Thyroid gland (tissue), 4 donors: ENCODE data around the gene RNF17. TPM values are rescaled to one million over a fixed set of nuclear protein-coding genes. Genes with fewer than 3 reads are reported as not detected.

Source experiments
- DNase-seq, 2 donors: peaks; one replicate each; pipeline ENCODE4 v3.0.0-alpha.2; 2019
- H3K27ac ChIP-seq, 3 donors: fragments of 200-600 bp; sonication (generic); 1 replicate in 2 of 3; 2 replicates in 1 of 3; pipeline ENCODE4 v1.5.1; 2016 to 2019; ENCODE audit warnings: mild to moderate bottlenecking in 1 of 3, moderate library complexity in 1 of 3
- H3K27me3 ChIP-seq: fragments of 200-600 bp; sonication (generic); one replicate; pipeline ENCODE4 v1.5.1; 2019
- H3K36me3 ChIP-seq, 2 donors: fragments of 200-600 bp; sonication (generic); one replicate each; pipeline ENCODE4 v1.5.1; 2016 to 2019
- H3K4me1 ChIP-seq, 2 donors: fragments of 200-600 bp; sonication (generic); one replicate each; pipeline ENCODE4 v1.5.1; 2017 to 2019
- H3K4me3 ChIP-seq, 3 donors: fragments of 200-600 bp; sonication (generic); replicated peaks in 1 of 3; 1 replicate in 2 of 3; 2 replicates in 1 of 3; pipeline ENCODE4 v1.5.1; 2016; ENCODE audit warnings: mild to moderate bottlenecking in 1 of 3
- H3K9me3 ChIP-seq: fragments of 200-600 bp; sonication (generic); one replicate; pipeline ENCODE4 v1.5.1; 2017
- CTCF ChIP-seq, 6 experiments: fragments of 200-600 bp in 3 of 6; fragments of 450-650 bp in 3 of 6; sonication (generic) in 3 of 6; IDR thresholded peaks; one replicate each; pipeline ENCODE4 v1.5.1; 2016 to 2019; ENCODE audit warnings: antibody characterized with exemption in 6 of 6, mild to moderate bottlenecking in 2 of 6, inconsistent platforms in 1 of 6, moderate library complexity in 1 of 6
- POLR2A ChIP-seq, 2 donors: fragments of 450-650 bp; IDR thresholded peaks; one replicate each; pipeline ENCODE4 v1.6.1; 2017; ENCODE audit warnings: antibody characterized with exemption in 2 of 2, mild to moderate bottlenecking in 2 of 2, moderate library complexity in 1 of 2
- WGBS, 2 donors: methylation state at CpG; one replicate each; pipeline ENCODE4 v1.1.5; 2017; 5-methylcytosine and 5-hydroxymethylcytosine counted together
- intact Hi-C: fragments of 100-400 bp; cut with DNase I; formaldehyde crosslinking; loops from one replicate; pipeline ENCODE4 v1.15.1; 2023
- total RNA-seq, 4 donors: library from RNA; depleted of rRNA; stranded (reverse); fragments of >200 nt; gene quantifications; one replicate each; pipeline ENCODE4 v1.2.3, GENCODE V29; 2016

The RNF17 gene
- total RNA-seq, 4 donors from 2014 or later = 0.11 to 0.83 (median 0.13) TPM; not detected in 1

DNA sequence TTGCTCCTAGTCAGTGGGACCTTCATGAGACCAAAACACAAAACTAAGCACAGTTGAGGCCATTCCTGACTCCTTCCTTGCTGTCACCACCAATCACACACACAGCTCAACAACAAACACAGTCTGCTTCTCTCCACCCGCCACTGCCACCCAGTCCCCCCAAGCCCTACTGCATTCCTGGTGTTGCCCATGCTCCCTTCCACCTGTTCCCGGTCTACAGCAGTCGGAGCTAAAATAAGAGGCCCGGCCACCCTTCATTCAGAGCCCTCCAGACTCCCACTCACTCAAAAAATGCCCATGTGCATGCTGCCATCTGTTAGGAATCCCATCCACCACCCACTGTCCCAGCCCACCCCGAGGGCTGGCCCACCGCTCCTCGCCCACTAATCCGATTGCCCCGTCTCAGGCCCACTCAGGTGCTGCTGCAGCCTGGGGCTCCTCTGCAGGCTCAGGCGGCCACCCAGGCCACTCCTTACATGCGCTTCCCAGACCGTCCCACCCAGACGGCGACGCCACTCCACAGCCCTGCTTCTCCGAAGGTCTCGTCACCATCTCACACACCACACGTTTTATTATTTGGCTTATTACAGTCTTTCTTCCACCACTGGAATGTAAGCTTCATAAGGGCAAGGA, 127.6 kb downstream of the RNF17 start:
- Histone ChIP-seq H3K36me3 (peaks cover 4 to 18% of the 10 kb centered on the region in 2 donors), H3K27me3 (no peaks in the 10 kb centered on the region), H3K4me3 (no peak overlapping the region), H3K4me1 (no peaks in the 10 kb centered on the region), H3K27ac (no peak overlapping the region), H3K9me3 (no peaks in the 10 kb centered on the region)
- TF ChIP-seq CTCF (IDR thresholded peaks at IDR 0.05) = no peak
- no peak for TF ChIP-seq POLR2A (IDR thresholded peaks at IDR 0.05)
- 93 to 97% methylated on average over 18 of the region's 18 CpGs for WGBS, 2 donors
- no peak for DNase-seq
- intact Hi-C loops = no loop called here

GRCh38 chr13:24892829-24893228, 128.9 kb downstream of the RNF17 start:
- intact Hi-C loops = no loop called here
- Histone ChIP-seq H3K9me3 (no peaks in the 10 kb centered on the region), H3K27me3 (no peaks in the 10 kb centered on the region), H3K36me3 (peaks cover 4 to 15% of the 10 kb centered on the region in 2 donors), H3K4me3 (no peak overlapping the region), H3K4me1 (no peaks in the 10 kb centered on the region), H3K27ac (no peak overlapping the region)
- DNase-seq = no peak
- 91 to 94% methylated on average over 7 of the region's 7 CpGs for WGBS, 2 donors
- TF ChIP-seq POLR2A (IDR thresholded peaks at IDR 0.05) (no peak), CTCF (IDR thresholded peaks at IDR 0.05) (no peak)

DNA sequence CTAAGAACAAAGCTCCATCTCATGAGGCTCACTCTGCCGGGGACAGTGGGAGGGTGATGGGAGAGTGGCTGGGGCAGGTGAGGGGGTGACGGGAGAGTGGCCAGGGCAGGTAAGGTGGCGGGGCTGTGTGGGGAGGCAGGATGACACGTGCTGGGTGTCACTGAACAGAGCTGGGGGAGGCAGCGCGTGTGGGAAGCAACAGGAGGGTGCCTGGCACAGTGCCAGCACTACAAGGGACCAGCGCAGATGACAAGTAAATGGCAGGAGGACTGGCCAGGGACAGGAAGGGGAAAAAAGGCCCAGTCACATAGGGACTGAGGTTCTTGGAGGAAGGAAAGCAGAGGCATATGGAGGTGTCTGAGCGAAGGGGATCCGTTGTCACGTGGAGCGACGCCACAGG, 129.9 kb downstream of the RNF17 start:
- Histone ChIP-seq H3K4me3 (no peak overlapping the region), H3K36me3 (peaks cover 4 to 12% of the 10 kb centered on the region in 2 donors), H3K9me3 (no peaks in the 10 kb centered on the region), H3K4me1 (no peaks in the 10 kb centered on the region), H3K27ac (no peak overlapping the region), H3K27me3 (no peaks in the 10 kb centered on the region)
- TF ChIP-seq CTCF (IDR thresholded peaks at IDR 0.05) = no peak
- TF ChIP-seq POLR2A (IDR thresholded peaks at IDR 0.05) = no peak
- DNase-seq = no peak
- intact Hi-C loops = no loop called here
- WGBS, 2 donors = 94% methylated on average over 12 of the region's 12 CpGs

- WGBS, 2 donors = 92 to 94% methylated on average over 29 of the region's 29 CpGs
- intact Hi-C loops = no loop called here
- Histone ChIP-seq H3K27me3 (no peaks in the 10 kb centered on the region), H3K4me3 (no peak overlapping the region), H3K9me3 (no peaks in the 10 kb centered on the region), H3K27ac (no peak overlapping the region), H3K36me3 (peaks cover 4 to 12% of the 10 kb centered on the region in 2 donors), H3K4me1 (no peaks in the 10 kb centered on the region)
- no peak for TF ChIP-seq CTCF (IDR thresholded peaks at IDR 0.05)
- TF ChIP-seq POLR2A (IDR thresholded peaks at IDR 0.05) = no peak
- DNase-seq = no peak
These were observed 130.5 kb downstream of the RNF17 start for GRCh38 chr13:24894277-24894971.

DNA sequence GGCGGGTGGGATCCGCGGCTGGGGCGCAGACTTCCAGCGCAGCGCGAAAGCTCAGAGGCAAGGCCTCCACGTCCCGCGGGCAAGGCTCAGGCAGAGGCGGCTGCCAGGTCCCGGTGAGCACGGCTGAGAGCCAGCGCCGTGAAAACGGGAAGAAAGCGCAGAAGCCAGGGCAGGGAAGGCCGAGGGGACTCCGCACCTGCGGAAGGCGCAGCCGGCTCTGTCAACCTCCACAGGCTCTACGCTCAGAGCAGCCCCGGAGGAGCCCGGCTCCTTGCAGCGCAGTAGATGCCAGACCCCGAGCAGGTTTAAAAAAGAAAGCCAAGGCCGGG, 131.0 kb downstream of the RNF17 start:
- WGBS, 2 donors = 93% methylated on average over 28 of the region's 28 CpGs
- no peaks in the 10 kb centered on the region for H3K27me3 ChIP-seq
- TF ChIP-seq CTCF (IDR thresholded peaks at IDR 0.05) (no peak), POLR2A (IDR thresholded peaks at IDR 0.05) (no peak)
- DNase-seq = no peak
- H3K4me3 ChIP-seq = no peak overlapping the region
- H3K9me3 ChIP-seq = no peaks in the 10 kb centered on the region
- H3K4me1 ChIP-seq = no peaks in the 10 kb centered on the region
- peaks cover 4 to 8% of the 10 kb centered on the region in 2 donors for H3K36me3 ChIP-seq
- no peak overlapping the region for H3K27ac ChIP-seq
- intact Hi-C loops = no loop called here
